Kidney tubule cell (primary cell): Measurements from ENCODE around the gene RASA1.
A peak's percentile ranks its signal among the peaks of the same experiment; 100 is the strongest.

Source experiments
- DNase-seq: peaks from one replicate; pipeline ENCODE4 v3.0.0-alpha.2; 2018; ENCODE audit warnings: low spot score

The RASA1 gene

DNA sequence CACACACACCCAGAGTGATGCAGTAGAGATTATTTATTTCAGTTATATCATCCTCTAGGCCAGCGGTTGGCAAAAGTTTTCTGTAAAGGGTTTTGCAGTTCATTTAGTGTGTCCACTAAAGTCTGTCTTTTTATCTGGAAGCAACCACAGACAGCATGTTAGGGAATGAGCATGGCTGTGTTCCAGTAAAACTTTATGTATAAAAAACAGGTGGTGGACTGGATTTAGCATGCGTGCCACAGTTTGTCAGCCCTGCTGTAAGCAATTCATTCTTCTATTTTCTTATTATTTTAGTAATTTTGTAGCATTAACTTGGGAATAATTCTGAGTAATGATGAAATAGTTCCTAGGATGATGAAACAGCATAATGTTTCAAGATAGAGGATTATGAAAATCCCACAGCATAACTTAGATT is 93.4 kb downstream of the RASA1 start:
- no peak for DNase-seq

DNA sequence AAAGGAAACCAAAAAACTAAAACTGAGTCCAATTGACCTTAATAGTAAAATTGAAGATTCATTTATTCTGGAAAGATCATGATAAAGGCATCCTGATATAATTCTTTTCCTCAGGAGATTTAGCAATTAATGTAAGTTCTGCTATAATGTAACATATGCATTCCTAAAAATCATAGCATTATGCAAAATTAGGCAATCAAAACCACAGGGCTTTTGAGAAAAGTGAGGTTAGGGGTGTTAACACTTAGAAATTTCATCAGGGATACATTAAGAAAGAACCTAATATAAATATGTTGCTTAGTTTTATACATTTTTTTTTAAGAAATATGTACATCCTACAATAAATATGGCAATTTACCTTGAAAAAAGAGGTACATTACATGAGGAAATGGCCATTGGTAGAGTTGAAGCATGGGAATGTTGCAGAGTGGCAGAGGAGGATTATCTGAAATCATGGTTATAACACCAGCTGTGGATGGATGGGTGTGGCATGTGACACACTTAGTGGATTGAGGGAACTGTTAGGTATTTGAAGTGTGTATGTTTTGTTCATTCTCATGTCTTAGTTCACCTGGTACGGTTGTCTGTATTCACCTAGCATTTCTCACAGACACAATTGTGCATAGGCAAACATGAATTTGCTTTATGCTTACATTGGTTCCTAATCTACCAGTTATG is 94.0 kb downstream of the RASA1 start:
- no peak for DNase-seq

DNA sequence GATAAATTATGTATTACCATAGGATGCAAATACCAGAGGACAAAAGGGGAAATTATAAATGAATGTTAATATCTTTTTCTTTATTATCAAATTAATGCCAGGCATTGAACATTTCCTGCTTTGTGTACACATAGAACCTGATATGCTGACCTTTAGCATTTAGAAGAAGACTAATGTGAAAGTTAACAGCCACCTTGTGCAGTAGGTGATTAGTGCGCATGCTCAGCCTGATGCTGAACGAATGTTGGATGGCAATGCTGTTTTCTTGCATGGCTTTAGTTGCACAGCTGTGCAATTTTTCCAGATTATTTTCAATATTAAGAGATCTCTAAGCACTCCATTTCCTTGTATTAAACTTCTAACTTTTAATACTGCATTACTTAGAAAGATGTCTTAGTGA is 99.6 kb downstream of the RASA1 start:
- DNase-seq: no peak

DNA sequence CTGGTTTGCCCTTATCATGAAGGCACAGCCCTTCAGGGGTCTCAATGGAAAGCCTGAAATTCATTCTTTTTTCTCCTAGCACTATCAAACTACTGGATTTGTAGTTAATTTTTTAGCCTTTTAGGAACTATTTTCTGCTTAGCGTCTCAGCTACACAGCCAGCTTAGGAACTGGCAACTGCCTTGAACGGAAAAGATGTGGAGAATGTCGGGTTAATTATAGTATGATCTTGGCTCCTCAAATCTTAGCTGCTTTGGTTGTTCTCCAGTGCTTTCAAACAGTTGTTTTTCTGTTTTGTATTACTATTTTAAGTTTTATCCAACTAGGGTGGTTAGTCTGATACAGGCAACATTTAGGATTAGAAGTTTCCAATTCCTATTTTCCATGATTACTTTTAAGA is 100.9 kb downstream of the RASA1 start:
- DNase-seq: no peak

DNA sequence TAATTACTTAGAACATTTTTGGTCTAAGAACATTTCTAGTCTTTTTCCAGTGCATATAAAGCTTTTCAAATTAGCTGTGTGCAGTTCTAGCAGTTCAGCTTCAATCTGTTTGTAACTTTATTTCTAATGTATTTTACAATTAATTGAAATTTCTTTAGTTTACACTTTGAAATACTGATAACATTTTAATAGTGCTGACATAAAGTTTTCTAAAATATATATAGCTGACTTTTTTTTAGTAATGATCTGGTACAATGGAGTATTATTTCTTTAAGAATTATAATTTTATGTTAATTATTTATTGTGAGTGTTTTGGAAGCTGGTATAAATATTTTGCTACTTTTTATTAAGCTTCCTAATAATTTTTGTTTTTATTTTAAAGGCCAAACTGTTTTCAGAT is 101.7 kb downstream of the RASA1 start:
- DNase-seq: no peak

DNA sequence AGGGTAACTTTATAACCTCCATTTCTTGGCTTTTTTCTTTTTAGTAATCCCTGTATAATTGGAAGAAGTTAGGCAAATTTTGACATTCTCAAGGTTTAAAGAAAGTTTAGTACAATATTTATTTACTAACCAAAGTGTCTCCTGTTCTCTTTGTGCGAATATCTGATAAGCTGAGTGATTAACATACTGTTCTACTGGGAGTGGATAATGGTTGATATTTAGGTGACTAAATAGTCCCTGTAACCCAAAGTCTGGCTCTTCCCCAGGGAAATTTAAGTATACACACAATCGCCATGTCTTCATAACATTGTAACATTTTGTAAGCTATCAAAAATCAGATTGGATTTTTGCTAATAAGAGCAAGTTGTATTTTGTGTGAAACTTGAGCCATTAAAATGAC is 105.0 kb downstream of the RASA1 start:
- no peak for DNase-seq

DNA sequence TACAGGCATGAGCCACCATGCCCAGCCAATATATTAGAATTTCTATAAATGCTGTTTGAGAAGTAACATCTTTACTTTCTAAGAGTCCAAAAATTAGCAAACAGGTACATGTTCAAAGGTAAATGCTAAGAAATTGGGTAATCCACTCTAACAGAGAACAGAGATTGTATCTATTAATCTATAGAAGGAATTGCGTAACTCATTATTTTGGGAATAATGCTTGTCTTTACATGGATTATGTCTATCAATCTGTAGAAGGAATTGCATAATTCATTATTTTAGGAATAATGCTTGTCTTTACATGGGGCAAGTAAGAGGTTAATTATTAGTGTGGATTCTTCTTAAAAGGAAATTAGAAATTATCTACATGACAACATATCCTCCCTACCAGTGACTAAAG is 114.5 kb downstream of the RASA1 start:
- DNase-seq: no peak

DNA sequence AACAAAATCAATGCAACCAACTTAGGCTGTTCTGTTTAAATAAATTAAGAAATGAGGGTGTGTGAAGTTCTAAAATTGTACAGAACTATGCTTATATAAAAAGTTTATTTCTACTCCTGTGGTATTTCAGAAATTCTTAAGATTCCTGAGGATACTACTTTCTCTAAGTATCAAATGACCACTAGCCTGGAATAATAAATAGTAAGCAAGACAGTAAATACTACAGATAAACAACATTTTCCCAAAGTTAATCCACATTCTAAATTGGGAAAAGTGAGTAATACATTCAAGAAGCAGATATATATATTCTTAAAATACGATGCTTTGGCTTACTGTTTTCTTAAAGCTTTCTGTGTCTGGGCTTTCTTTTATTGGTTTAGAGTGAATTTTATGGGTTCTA is 115.5 kb downstream of the RASA1 start:
- DNase-seq: no peak

DNA sequence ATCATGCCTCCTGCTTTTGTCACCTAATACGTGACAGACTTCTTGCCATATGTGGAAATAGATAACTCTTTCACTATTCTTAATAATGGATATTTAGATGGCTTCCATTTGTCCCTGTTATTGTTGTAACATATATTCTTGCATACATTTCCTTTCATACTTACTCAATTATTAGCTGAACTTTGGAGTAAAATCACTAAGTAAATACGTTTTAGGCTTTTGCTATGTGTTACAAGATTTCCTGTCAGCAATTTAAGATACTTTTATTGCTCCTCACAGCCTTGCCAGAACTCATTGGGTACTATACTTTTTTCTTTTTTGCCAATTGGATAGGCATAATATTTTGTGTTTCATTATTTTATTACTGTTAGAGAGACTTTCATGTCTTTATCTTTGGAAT is 118.1 kb downstream of the RASA1 start:
- DNase-seq: no peak

DNA sequence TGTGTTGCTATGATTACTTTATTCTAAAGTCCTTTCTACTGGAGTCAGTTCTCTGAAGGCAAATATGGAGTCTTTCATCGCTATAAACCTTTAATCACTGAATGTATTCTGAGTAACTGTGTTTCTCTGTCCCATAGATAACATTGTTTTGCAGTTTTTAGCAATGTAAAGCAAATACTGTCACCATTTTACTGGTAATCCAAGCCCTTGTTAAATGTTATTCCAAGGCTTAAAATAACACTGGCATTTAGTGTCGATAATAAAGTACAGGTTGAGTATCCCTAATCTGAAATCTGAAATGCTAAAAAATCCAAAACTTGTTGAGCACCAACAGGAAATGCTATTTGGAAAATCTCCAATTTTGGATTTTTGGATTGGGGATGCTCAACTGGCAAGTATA is 120.4 kb downstream of the RASA1 start:
- no peak for DNase-seq

DNA sequence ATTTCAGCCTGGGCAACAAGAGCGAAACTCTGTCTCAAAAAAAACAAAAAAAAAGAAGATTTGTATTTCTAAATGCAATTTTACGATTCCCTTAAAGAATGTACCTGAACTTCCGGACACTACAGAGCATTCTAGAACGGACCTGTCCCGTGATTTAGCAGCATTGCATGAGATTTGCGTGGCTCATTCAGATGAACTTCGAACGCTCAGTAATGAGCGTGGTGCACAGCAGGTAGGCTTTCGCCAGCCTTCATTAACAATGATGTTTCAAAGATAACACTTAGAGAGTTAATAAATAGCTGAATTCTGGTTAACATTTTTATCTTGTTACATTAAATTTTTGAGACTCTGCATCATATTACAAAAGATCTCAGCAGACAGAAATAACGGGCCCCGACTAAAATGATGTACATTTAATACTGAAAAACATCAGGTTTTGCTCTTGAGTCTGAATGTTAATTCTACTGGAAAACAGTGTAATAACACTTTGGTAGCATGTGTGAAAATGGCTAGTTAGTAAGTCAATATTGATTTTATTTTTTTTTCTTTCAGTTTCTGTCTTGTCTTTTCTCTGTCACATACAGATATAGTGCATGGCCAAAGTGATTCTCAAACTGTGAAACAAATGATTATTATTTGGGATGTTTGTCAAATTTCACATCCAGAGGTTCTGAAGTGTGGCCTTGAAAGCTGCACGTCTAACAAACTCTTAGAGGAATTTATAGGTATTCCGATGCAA is 121.8 kb downstream of the RASA1 start:
- DNase-seq: no peak

DNA sequence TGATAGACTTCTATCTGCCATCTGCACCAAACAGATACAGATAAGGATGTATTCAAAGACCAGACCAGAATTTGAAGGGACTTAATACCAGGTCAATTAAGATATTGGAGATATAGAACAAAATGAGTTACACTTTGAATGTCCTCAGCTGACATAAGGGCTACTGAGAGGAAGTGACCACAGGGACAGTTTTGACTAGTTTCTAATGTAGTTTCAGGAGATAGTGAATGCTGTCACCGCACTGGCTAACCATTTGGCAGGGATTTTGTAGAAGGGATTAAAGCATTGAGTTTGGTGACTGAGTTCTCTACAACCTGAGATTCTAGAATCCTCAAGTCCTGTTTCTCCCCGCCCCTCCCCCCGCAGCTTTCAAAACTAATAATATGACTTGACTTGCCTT is 122.4 kb downstream of the RASA1 start:
- no peak for DNase-seq

DNA sequence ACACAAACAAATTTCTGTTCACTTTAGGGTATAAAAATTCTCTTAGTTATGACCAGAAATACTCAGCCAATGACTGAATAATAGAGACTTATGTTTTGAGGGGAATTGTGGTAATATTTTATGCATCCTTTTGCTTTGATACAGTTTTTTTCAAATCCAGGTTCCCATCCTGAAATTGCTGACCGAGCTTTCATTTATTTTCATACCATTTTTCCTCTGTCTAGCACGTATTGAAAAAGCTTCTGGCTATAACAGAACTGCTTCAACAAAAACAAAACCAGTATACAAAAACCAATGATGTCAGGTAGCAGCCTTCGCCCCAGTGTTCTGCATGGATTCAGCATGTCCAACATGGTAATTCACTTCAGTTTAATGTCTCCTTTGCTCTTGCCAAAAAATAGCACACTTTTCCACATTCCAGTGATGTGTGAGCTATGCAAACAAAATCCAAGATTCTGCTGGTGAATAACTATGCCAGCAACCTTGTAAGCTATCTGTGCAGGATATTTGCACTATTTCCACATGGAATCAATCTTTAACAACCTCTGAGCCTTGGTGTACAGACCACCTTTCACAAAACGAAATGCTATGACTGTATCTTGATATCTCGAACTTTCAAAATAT is 123.0 kb downstream of the RASA1 start:
- DNase-seq: no peak

DNA sequence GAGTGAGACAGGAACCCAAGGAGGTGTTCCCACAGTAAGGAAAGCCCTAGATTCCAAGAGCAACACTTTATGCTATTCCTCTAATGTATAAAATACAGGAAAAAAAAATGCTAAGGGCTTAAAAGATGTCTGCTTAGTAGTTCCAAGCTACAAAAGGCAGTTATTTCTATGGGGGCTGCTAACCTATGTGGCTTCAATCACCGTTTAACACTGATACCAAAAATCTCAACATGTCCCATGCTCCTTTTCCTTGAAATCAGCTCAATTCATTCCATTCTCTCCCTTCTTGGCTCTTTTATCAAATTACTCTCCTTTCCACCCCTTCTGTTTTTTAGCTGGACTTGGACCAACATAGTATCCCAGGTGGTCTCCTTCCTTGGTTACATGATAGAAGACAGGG is 124.5 kb downstream of the RASA1 start:
- DNase-seq: no peak

DNA sequence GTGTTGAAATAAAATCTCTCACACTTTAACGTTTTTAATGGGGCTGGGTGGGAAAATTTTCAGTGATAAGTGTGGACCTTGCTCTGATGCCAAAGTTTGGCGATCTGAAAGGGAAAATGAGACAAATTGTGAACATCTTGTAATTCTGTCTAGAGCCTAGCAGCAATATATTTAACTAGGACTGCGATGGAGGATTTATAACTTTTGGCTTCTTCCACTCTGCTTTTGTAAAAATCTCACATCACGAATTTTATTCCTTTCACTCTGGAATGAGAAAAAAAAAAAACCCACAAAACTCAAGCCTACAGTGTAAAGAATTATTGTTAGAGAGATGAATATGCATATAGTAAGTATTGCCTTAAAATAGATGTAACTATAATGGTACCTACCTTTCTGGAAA is 125.1 kb downstream of the RASA1 start:
- no peak for DNase-seq

DNA sequence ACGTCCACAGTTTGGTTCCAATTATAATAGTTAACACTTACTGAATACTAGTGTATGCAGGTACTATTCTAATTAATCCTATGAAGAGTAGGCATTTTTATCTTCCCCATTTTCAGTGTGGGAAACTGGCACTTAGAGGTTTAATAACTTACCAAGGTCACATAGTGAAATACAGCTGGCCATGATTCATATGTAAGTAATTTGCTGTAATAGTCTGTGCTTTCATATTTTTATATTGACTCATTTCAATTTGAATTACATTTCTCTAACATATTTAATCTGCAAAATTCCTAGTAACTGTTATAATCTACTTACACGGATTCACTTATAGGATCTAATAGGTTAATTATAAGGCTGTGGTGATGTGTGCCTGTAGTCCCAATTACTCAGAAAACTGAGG is 125.6 kb downstream of the RASA1 start:
- peak; percentile 78 for DNase-seq

DNA sequence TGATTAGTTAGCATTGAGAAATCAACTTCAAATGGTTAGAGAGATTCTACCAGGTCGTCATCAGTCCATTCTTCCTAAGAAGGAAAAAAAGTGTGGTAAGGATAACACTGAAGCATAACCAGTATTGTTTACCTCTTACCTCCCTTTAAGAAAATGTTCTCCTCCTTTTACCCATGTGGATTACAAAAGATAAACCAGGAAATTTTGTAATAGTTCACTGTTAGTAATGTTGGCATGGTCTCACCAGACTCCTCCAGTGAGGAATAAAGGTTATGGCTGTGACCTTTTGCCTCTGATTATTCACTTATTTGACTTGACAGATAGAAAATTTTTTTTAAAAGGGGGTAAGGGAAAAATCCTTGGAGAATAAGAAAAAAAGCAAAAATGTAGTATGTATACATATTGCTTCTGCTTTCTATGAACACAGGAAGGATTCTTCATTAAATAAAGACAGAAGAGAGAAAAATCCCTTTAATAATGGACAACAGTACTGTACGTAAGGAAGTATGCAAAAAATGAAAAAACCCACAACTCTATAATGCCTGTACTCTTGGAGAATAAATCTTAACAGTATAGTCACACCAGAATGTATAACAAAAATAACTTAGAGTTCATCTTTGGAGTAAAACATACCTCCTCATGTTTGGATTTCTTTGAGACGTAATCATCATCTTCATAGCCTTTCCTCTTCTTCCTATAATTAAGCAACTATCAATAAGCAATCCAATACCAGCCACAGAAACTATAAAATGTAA is 126.9 kb downstream of the RASA1 start:
- DNase-seq: peak; percentile 58

DNA sequence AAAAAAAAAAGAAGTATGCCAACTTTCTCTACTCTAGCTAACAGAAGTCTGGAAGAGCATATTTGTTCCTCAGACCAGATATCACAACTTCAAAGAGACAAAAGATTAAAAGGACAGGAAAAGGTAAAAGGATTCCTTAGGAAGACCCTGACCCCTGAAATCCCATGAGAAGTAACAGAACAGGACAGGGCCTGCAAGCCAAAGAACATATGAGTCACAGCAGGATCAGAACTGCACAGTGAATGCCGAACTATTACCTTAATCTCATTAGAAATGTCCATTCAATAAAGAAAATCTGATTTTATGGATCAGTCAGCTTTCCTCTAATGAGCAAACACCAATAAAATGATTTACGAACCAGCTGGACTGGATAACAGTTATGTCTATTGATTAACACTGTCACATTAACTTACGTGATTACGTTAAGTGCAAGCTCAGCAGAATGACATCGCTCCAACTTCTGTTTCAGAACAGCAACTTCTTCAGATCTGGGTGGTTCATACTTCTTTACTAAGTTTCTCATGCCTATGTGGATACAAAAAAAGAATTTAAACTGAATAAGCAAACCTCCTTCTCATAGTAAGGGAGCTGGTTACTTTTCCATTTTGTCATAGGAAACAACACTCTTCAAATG is 131.4 kb downstream of the RASA1 start:
- no peak for DNase-seq

DNA sequence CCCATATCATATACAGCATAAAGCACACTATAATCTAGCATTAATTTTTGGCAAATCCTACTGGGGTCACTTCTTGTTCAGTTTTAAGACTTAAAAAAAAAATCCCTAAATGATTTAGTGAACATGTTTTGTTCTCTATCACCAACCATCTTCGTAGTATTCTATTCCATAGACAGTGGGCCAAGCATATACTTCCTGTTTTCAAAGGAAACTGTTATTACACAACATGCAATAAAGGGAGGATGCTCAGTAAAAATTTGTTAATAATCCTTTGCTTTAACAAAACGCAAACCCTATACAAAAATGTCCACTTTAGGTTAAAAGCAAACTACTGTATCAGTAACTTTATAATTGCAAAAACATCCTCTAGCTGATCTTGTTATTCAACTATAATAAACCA is 132.0 kb downstream of the RASA1 start:
- DNase-seq: no peak

DNA sequence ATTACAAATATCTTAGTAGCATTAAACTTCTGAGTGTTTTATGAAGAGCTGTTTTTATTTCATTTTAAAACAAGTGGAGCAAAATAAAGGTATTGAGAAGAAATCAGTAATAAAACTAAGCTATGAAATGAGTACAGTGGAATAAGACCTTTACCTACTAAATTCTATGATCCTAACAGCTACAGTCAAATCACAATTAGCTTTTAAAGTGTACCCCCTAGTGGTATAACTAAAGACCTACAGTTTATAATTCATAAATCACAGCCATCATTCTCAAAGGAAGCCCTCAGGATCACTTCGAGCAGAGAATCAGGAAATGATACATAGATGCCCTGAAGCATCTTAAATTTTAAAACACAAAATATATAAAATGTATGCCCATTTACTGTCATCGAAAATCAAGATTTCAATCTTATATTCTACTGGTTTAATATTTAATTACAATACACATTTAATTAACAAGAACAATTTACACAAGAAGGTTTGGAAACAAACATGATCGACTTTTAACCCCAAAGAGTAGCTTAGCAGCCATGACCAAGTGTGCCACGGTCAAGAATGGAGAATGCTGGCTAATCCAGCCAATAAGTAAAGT is 132.7 kb downstream of the RASA1 start:
- DNase-seq: peak; percentile 62

DNA sequence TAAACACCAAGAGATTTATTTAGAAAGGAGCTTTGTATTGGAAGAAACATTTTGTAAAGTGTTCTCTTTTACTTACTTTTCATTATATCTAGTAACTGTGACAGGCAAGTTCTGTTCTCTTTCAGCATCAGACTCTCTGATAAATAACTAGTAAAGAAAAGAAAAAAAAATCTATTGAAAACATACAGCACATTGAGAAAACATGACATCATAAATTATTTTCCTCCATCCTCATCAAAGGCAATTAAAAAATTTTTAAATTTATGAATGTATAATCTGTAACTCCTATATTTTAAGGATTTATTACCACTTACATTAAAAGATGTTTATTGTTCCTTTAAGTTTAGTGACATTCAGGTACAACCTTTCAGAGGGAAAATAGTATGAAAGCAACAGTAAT is 133.9 kb downstream of the RASA1 start:
- no peak for DNase-seq

DNA sequence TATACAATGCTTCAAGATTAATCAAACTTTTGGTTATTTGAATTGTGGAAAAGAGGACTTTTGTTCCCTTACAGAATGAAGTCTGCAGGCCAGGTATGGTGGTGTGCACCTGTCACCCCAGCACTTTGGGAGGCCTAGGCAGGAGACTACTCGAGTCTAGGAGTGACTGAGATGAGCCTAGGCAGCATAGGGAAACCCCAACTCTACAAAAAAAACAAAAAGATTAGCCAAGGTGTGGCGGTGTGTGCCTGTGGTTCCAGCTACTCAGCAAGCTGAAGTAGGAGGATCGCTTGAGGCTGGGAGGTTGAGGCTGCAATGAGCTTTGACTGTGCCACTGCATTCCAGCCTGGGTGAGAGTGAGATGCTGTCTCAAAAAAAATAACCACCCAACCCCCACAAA is 135.7 kb downstream of the RASA1 start:
- DNase-seq: no peak
